Astrocyte of the spinal cord (primary cell): ENCODE data around the gene TPMT.

Experiments used
- DNase-seq: peaks from one replicate; pipeline ENCODE4 v3.0.0; 2011; ENCODE audit warnings: low read depth, low spot score
- H3K4me3 ChIP-seq: 2 replicates; pipeline ENCODE4 v1.5.1; 2011; ENCODE audit warnings: low read depth, mild to moderate bottlenecking, low read length, moderate library complexity
- in situ Hi-C: cut with HindIII; loops from 2 replicates; pipeline ENCODE4 v1.10.0; 2017; ENCODE audit warnings: low sequenced_read_pairs
- TF ChIP-seq, protein P1 (sequence below): IDR thresholded peaks from 2 replicates; pipeline ENCODE4 v1.5.1; 2012; ENCODE audit warnings: low read depth, mild to moderate bottlenecking, low read length, inconsistent platforms

TPMT gene

GRCh38 chr6:18186033-18186432 lies 31.2 kb upstream of the TPMT start:
- no peak overlapping the region for H3K4me3 ChIP-seq
- in situ Hi-C loops: no loop called here
- DNase-seq: peak; percentile 44
- TF ChIP-seq, protein P1, sequence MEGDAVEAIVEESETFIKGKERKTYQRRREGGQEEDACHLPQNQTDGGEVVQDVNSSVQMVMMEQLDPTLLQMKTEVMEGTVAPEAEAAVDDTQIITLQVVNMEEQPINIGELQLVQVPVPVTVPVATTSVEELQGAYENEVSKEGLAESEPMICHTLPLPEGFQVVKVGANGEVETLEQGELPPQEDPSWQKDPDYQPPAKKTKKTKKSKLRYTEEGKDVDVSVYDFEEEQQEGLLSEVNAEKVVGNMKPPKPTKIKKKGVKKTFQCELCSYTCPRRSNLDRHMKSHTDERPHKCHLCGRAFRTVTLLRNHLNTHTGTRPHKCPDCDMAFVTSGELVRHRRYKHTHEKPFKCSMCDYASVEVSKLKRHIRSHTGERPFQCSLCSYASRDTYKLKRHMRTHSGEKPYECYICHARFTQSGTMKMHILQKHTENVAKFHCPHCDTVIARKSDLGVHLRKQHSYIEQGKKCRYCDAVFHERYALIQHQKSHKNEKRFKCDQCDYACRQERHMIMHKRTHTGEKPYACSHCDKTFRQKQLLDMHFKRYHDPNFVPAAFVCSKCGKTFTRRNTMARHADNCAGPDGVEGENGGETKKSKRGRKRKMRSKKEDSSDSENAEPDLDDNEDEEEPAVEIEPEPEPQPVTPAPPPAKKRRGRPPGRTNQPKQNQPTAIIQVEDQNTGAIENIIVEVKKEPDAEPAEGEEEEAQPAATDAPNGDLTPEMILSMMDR: no peak

- TF ChIP-seq, protein P1: no peak
Measured at GRCh38 chr6:18185624-18186023, 30.7 kb upstream of the TPMT start.

DNA sequence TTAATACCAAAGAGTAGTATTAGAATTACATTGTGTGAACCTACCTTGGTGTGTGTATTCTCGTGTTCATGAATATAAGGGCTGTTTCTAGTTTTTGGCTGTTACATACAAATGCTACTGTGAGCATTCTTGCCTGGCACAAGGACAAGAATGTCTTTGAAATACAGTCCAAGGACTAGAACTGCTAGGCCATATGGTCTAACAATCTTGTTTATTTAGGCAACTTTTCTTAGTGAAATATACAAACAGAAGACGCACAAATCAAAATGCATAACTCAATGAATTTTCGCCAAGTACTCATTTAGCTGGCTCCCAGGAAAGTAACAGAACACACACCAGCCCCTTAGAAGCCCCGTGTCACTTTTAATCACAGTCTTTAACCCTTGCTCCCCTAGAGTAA lies 28.9 kb upstream of the TPMT start:
- no peak for DNase-seq
- TF ChIP-seq, protein P1: no peak
- in situ Hi-C loops: no loop called here
- no peak overlapping the region for H3K4me3 ChIP-seq

More at GRCh38 chr6:18185624-18186023, 30.7 kb upstream of the TPMT start:
- DNase-seq: no peak
- no peak overlapping the region for H3K4me3 ChIP-seq
- in situ Hi-C loops: no loop called here

DNA sequence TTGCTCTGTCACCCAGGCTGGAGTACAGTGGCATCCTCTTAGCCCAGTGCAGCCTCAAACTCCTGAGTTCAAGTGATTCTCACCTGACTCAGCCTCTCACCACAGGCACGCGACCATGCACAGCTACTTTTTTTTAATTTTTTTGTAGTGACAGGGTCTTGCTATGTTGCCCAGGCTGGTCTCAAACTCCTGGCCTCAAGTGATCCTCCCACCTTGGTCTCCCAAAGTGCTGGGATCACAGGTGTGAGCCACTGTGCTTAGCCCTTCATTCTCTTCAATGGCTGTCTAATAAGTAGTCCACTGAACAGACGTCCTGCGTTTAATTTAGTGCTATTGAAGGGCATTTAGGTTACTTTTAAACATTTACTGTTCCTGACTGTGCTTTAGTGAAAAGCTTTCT lies 27.7 kb upstream of the TPMT start:
- no peak for DNase-seq
- in situ Hi-C loops: no loop called here
- TF ChIP-seq, protein P1: no peak
- H3K4me3 ChIP-seq: no peak overlapping the region

GRCh38 chr6:18179770-18180356 lies 25.0 kb upstream of the TPMT start:
- in situ Hi-C loops: no loop called here
- DNase-seq: no peak
- TF ChIP-seq, protein P1: no peak
- no peak overlapping the region for H3K4me3 ChIP-seq

GRCh38 chr6:18178960-18179615 lies 24.2 kb upstream of the TPMT start:
- in situ Hi-C loops: no loop called here
- TF ChIP-seq, protein P1: no peak
- DNase-seq: no peak
- no peak overlapping the region for H3K4me3 ChIP-seq
